Keratinocyte (primary cell): ENCODE data around the gene KIF16B. TPM values are rescaled to one million over a fixed set of nuclear protein-coding genes. Genes with fewer than 3 reads are reported as not detected.

Experiments
- DNase-seq: peaks from one replicate; pipeline ENCODE4 v3.0.0-alpha.2; 2011; ENCODE audit warnings: low read depth, missing footprints, low spot score
- FAIRE-seq: peaks from 2 replicates; lab custom pipeline; 2011; peaks lifted over from hg19 to GRCh38; lab: Jason Lieb, UNC
- H2AFZ ChIP-seq: 2 replicates; pipeline ENCODE4 v1.6.0; 2012; ENCODE audit warnings: low read length, control low read depth, inconsistent platforms; ENCODE audit not compliant: control insufficient read depth
- H3K27ac ChIP-seq: 2 replicates; pipeline ENCODE4 v1.5.1; 2011; ENCODE audit warnings: low read length; ENCODE audit not compliant: control insufficient read depth, insufficient read depth
- H3K27me3 ChIP-seq: 3 replicates; pipeline ENCODE4 v1.6.0; 2011; ENCODE audit warnings: low read length; ENCODE audit not compliant: control insufficient read depth, insufficient read depth; ENCODE audit errors: extremely low read depth
- H3K36me3 ChIP-seq, 2 experiments: 2 replicates in 1 of 2; 3 replicates in 1 of 2; pipeline ENCODE4 v1.5.1; 2011; ENCODE audit warnings: low read length in 2 of 2, mild to moderate bottlenecking in 1 of 2; ENCODE audit not compliant: control insufficient read depth in 2 of 2, insufficient read depth in 2 of 2; ENCODE audit errors: extremely low read depth in 1 of 2
- H3K4me1 ChIP-seq: 3 replicates; pipeline ENCODE4 v1.5.1; 2011; ENCODE audit warnings: low read length; ENCODE audit not compliant: control insufficient read depth, insufficient read depth; ENCODE audit errors: extremely low read depth
- H3K4me2 ChIP-seq: 3 replicates; pipeline ENCODE4 v1.6.0; 2011; ENCODE audit warnings: low read depth, low read length; ENCODE audit not compliant: control insufficient read depth, insufficient read depth; ENCODE audit errors: extremely low read depth
- H3K4me3 ChIP-seq, 3 experiments: fragments of 200-600 bp in 1 of 3; sonication (generic) in 1 of 3; 2 replicates in 2 of 3; 3 replicates in 1 of 3; pipeline ENCODE4 v1.5.1; 2011 to 2016; ENCODE audit warnings: low read length in 3 of 3, mild to moderate bottlenecking in 3 of 3, control low read depth in 2 of 3, inconsistent platforms in 1 of 3, low read depth in 1 of 3, mixed read lengths in 1 of 3, mixed run types in 1 of 3, moderate library complexity in 1 of 3; ENCODE audit not compliant: control insufficient read depth in 2 of 3, insufficient read depth in 2 of 3; ENCODE audit errors: extremely low read depth in 1 of 3
- H3K79me2 ChIP-seq: 2 replicates; pipeline ENCODE4 v1.6.0; 2012; ENCODE audit warnings: low read length; ENCODE audit not compliant: control insufficient read depth, insufficient read depth
- H3K9ac ChIP-seq: 3 replicates; pipeline ENCODE4 v1.6.0; 2011; ENCODE audit warnings: low read length; ENCODE audit not compliant: control insufficient read depth, insufficient read depth; ENCODE audit errors: extremely low read depth
- H3K9me1 ChIP-seq: 3 replicates; pipeline ENCODE4 v1.6.0; 2011; ENCODE audit warnings: low read length; ENCODE audit not compliant: control insufficient read depth, insufficient read depth; ENCODE audit errors: extremely low read depth
- H3K9me3 ChIP-seq: 2 replicates; pipeline ENCODE4 v1.5.1; 2012; ENCODE audit warnings: low read depth, low read length; ENCODE audit not compliant: control insufficient read depth
- H4K20me1 ChIP-seq: 3 replicates; pipeline ENCODE4 v1.6.0; 2011; ENCODE audit warnings: low read length; ENCODE audit not compliant: control insufficient read depth, insufficient read depth; ENCODE audit errors: extremely low read depth
- CTCF ChIP-seq, 3 experiments: IDR thresholded peaks in 1 of 3; conservative IDR thresholded peaks in 1 of 3; optimal IDR thresholded peaks in 1 of 3; 2 replicates in 2 of 3; 3 replicates in 1 of 3; pipeline versions ENCODE3 to v1.5.1; 2011; ENCODE audit warnings: low read length in 3 of 3, mild to moderate bottlenecking in 3 of 3, moderate library complexity in 2 of 3, control low read depth in 1 of 3, inconsistent platforms in 1 of 3; ENCODE audit not compliant: insufficient read depth in 2 of 3; ENCODE audit errors: extremely low read depth in 1 of 3
- EZH2 ChIP-seq: IDR thresholded peaks from one replicate; pipeline ENCODE4 v1.6.1; 2012; ENCODE audit warnings: inconsistent platforms, mild to moderate bottlenecking, low read length, moderate library complexity
- dilution Hi-C: fragments of 300-500 bp; cut with MboI; formaldehyde crosslinking; loops from one replicate; pipeline ENCODE4 v1.7.0; 2020; ENCODE audit warnings: low sequenced_read_pairs; ENCODE audit not compliant: extremely low pct_ligation_motif_present
- polyA plus RNA-seq, 5 experiments: library from polyadenylated mRNA; depleted of rRNA in 3 of 5; stranded (reverse) in 3 of 5; stranded (forward) in 1 of 5; unstranded in 1 of 5; fragments of >200 nt; gene quantifications; 1 replicate in 1 of 5; 2 replicates in 3 of 5; 3 replicates in 1 of 5; pipeline versions ENCODE4 v1.2.1 to v1.2.3, GENCODE V29; 2011 to 2012; ENCODE audit warnings: missing spikeins in 2 of 5, low read depth in 1 of 5, low replicate concordance in 1 of 5

Gene KIF16B
- polyA plus RNA-seq, 1 donor (not counting 4 experiments of a cell fraction or from before 2014, with no cell fraction given): 16.1 TPM

GRCh38 chr20:16515046-16515445, 58.2 kb downstream of the KIF16B start:
- DNase-seq (no peak), FAIRE-seq (no peak)
- no peaks in the 10 kb centered on the region for H3K9me3 ChIP-seq
- H3K36me3 ChIP-seq: peaks cover 3 to 10% of the 10 kb centered on the region in 2 experiments
- no peak overlapping the region for H3K27ac ChIP-seq
- no peak overlapping the region for H3K4me3 ChIP-seq
- no peak overlapping the region for H3K9ac ChIP-seq
- H4K20me1 ChIP-seq: no peaks in the 10 kb centered on the region
- dilution Hi-C loops: loop anchor here (25.0 kb wide), 1 partner anchor 247 kb away; no protein-coding TSS in a partner anchor
- H3K4me2 ChIP-seq: no peak overlapping the region
- H3K27me3 ChIP-seq: no peaks in the 10 kb centered on the region
- H3K79me2 ChIP-seq: peaks cover 4% of the 10 kb centered on the region
- TF ChIP-seq EZH2 (no peak), CTCF (optimal IDR thresholded peaks at IDR 0.05 in 1 of 3, IDR thresholded peaks at IDR 0.05 in 1 of 3, conservative IDR thresholded peaks at IDR 0.05 in 1 of 3; ENCODE audit: extremely low read depth in 1 of 3, insufficient read depth in 2 of 3, low read length in 3 of 3) (no peak)
- no peaks in the 10 kb centered on the region for H3K9me1 ChIP-seq
- H2AFZ ChIP-seq: no peak overlapping the region
- no peaks in the 10 kb centered on the region for H3K4me1 ChIP-seq

GRCh38 chr20:16514140-16514539, 59.1 kb downstream of the KIF16B start:
- Histone ChIP-seq H4K20me1 (no peaks in the 10 kb centered on the region), H3K9me3 (no peaks in the 10 kb centered on the region), H3K36me3 (peaks cover 3 to 10% of the 10 kb centered on the region in 2 experiments), H2AFZ (no peak overlapping the region), H3K4me3 (no peak overlapping the region), H3K9me1 (no peaks in the 10 kb centered on the region), H3K4me2 (no peak overlapping the region), H3K4me1 (no peaks in the 10 kb centered on the region), H3K27me3 (no peaks in the 10 kb centered on the region), H3K27ac (no peak overlapping the region), H3K79me2 (peaks cover 4% of the 10 kb centered on the region), H3K9ac (no peak overlapping the region)
- dilution Hi-C loops: loop anchor here (25.0 kb wide), 1 partner anchor 248 kb away; no protein-coding TSS in a partner anchor
- DNase-seq: no peak
- no peak for FAIRE-seq
- no peak for TF ChIP-seq EZH2
- TF ChIP-seq CTCF (optimal IDR thresholded peaks at IDR 0.05 in 1 of 3, IDR thresholded peaks at IDR 0.05 in 1 of 3, conservative IDR thresholded peaks at IDR 0.05 in 1 of 3; ENCODE audit: extremely low read depth in 1 of 3, insufficient read depth in 2 of 3, low read length in 3 of 3): no peak
